Prostate gland (tissue), 2 donors: ENCODE measurements around the gene PPP1R12B. TPM values are rescaled to one million over a fixed set of nuclear protein-coding genes. Genes with fewer than 3 reads are reported as not detected.
A peak's percentile ranks its signal among the peaks of the same experiment; 100 is the strongest.
"Not testable (repeated sequence)": the region's sequence is repeated elsewhere in the genome, so short reads cannot be mapped to it uniquely, and the experiment has no call there.

ENCODE experiments used
- DNase-seq: peaks from one replicate; pipeline ENCODE4 v3.0.0-alpha.2; 2019; ENCODE audit warnings: low spot score
- H3K27ac ChIP-seq, 2 donors: fragments of 200-600 bp; sonication (generic); 2 replicates each; pipeline ENCODE4 v1.5.1; 2017 to 2019
- H3K27me3 ChIP-seq: fragments of 200-600 bp; sonication (generic); replicated peaks from 2 replicates; pipeline ENCODE4 v1.5.1; 2019; ENCODE audit not compliant: insufficient read depth
- H3K36me3 ChIP-seq, 2 donors: fragments of 200-600 bp; sonication (generic); 1 replicate in 1 of 2; 2 replicates in 1 of 2; pipeline versions ENCODE4 v1.5.1 to v1.8.1; 2017 to 2019
- H3K4me1 ChIP-seq: fragments of 200-600 bp; sonication (generic); replicated peaks from 2 replicates; pipeline ENCODE4 v1.5.1; 2019
- H3K4me3 ChIP-seq, 2 donors: fragments of 200-600 bp; sonication (generic); 2 replicates each; pipeline ENCODE4 v1.5.1; 2017 to 2019
- H3K9me3 ChIP-seq: fragments of 200-600 bp; sonication (generic); 2 replicates; pipeline ENCODE4 v1.5.1; 2017
- CTCF ChIP-seq, 4 experiments: fragments of 200-600 bp in 2 of 4; fragments of 450-650 bp in 2 of 4; sonication (generic) in 2 of 4; IDR thresholded peaks; 1 replicate in 3 of 4; 2 replicates in 1 of 4; pipeline ENCODE4 v1.5.1; 2016 to 2019; ENCODE audit warnings: antibody characterized with exemption in 4 of 4, mild to moderate bottlenecking in 2 of 4, moderate library complexity in 2 of 4
- POLR2A ChIP-seq: fragments of 450-650 bp; IDR thresholded peaks from one replicate; pipeline ENCODE4 v1.6.1; 2016; ENCODE audit warnings: antibody characterized with exemption, mild to moderate bottlenecking
- POLR2AphosphoS5 ChIP-seq: sonication (generic); formaldehyde crosslinking; IDR thresholded peaks from one replicate; pipeline ENCODE4 v1.6.1; 2017; ENCODE audit warnings: antibody characterized with exemption
- WGBS: methylation state at CpG from one replicate; pipeline ENCODE4 v1.1.5; 2018; 5-methylcytosine and 5-hydroxymethylcytosine counted together
- intact Hi-C: fragments of 100-400 bp; cut with DNase I; formaldehyde crosslinking; loops from one replicate; pipeline ENCODE4 v1.14.2; 2022
- total RNA-seq, 2 donors: library from RNA; depleted of rRNA; stranded (reverse); fragments of >200 nt; gene quantifications; one replicate each; pipeline ENCODE4 v1.1.0, GENCODE V29; 2016

Gene PPP1R12B
- total RNA-seq, 2 donors from 2014 or later = 116 to 179 TPM

GRCh38 chr1:202613571-202613970 is 265.1 kb downstream of the PPP1R12B start:
- Histone ChIP-seq H3K4me1 (no peaks in the 10 kb centered on the region), H3K27me3 (no peaks in the 10 kb centered on the region), H3K9me3 (no peaks in the 10 kb centered on the region), H3K4me3 (no peak overlapping the region), H3K36me3 (no peaks in the 10 kb centered on the region), H3K27ac (no peak overlapping the region)
- intact Hi-C loops = no loop called here
- no peak for DNase-seq
- TF ChIP-seq CTCF (IDR thresholded peaks at IDR 0.05) = no peak
- TF ChIP-seq POLR2AphosphoS5 = no peak
- TF ChIP-seq POLR2A = no peak
- WGBS = 94% methylated on average over 4 of the region's 4 CpGs

- H3K4me3 ChIP-seq, H3K9me3 ChIP-seq, H3K27me3 ChIP-seq, H3K27ac ChIP-seq, H3K36me3 ChIP-seq, H3K4me1 ChIP-seq, DNase-seq: not testable (repeated sequence)
- peak in 1 of 4 experiments; percentile 8 for TF ChIP-seq CTCF (IDR thresholded peaks at IDR 0.05)
- 91% methylated on average over 11 of the region's 11 CpGs for WGBS
- intact Hi-C loops = loop anchor here (5.0 kb wide), 1 partner anchor 117 kb away; no protein-coding TSS in a partner anchor
Observed at GRCh38 chr1:202614363-202615207, 266.1 kb downstream of the PPP1R12B start.

DNA sequence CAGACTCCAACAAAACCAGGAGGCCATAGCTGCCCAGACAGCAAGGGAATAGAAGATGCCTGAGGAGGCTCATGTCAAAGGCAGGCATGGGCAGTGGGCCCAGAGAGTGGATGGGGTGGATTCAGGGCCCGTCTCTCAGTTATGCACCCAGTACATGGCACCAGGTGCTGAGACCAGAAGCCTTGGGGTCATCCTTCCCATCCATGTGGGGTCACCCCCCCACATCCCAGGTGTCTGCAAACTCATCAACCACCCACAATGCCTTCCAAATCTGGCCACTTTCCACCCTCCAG is 266.7 kb downstream of the PPP1R12B start:
- H3K36me3 ChIP-seq, H3K27ac ChIP-seq, H3K9me3 ChIP-seq, H3K4me1 ChIP-seq, H3K27me3 ChIP-seq, DNase-seq, H3K4me3 ChIP-seq: not testable (repeated sequence)
- WGBS = 89% methylated on average over 1 of the region's 1 CpG
- intact Hi-C loops = loop anchor here (5.0 kb wide), 1 partner anchor 118 kb away; no protein-coding TSS in a partner anchor

DNA sequence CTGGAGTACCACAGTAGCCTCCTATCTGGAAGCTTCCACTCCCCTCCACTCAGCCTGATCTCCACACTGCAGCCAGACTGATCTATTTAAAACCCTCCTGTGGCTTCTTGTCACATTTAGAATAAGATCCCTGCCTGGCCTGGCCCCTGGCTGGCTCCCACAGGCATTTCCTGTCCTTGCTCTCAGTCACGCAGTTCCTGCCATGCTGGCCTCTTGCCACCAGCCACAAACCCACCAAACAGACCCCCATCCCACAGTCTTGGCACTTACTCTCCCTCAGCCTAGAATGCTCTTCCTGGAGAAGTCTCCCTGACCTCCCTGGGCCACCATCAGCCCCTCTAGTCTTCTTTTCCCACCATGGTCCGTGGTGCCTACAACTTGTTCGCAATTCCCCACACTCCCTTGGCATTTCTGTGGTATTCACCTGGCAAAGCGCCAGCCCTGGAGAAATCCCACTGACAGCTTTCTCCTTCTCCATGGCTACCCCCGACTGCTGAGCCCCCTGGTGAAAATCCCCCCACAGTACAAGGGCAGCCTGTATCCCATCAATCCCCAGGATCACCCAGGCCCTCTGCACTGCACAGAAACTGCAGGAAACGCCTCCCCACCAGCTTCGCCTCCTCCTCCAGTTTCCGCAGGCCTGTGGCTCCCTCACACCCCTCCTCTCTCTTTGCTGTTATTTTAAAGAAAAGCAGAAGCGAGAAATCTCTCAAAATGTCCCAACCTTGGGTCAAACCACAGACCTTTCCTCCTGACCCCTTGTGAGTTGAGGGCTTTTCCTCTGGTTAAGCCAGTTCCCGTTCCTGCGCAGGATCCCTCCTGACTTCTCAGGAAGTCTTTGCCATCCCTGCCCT is 267.2 kb downstream of the PPP1R12B start:
- no peaks in the 10 kb centered on the region for H3K4me1 ChIP-seq
- DNase-seq = no peak
- no peak overlapping the region for H3K27ac ChIP-seq
- no peaks in the 10 kb centered on the region for H3K27me3 ChIP-seq
- H3K36me3 ChIP-seq = no peaks in the 10 kb centered on the region
- no peak for TF ChIP-seq POLR2AphosphoS5
- no peak for TF ChIP-seq POLR2A
- TF ChIP-seq CTCF (IDR thresholded peaks at IDR 0.05) = no peak
- intact Hi-C loops = loop anchor here (5.0 kb wide), 1 partner anchor 118 kb away; no protein-coding TSS in a partner anchor
- 45% methylated on average over 11 of the region's 11 CpGs for WGBS
- H3K9me3 ChIP-seq = no peaks in the 10 kb centered on the region
- H3K4me3 ChIP-seq = no peak overlapping the region

- TF ChIP-seq POLR2A (no peak), POLR2AphosphoS5 (no peak), CTCF (IDR thresholded peaks at IDR 0.05) (no peak)
- no peaks in the 10 kb centered on the region for H3K4me1 ChIP-seq
- no peak overlapping the region for H3K4me3 ChIP-seq
- H3K36me3 ChIP-seq = no peaks in the 10 kb centered on the region
- intact Hi-C loops = loop anchor here (5.0 kb wide), 1 partner anchor 119 kb away; no protein-coding TSS in a partner anchor
- DNase-seq = no peak
- no peaks in the 10 kb centered on the region for H3K27me3 ChIP-seq
- H3K9me3 ChIP-seq = no peaks in the 10 kb centered on the region
- H3K27ac ChIP-seq = no peak overlapping the region
- WGBS = 86% methylated on average over 13 of the region's 13 CpGs
Observed at GRCh38 chr1:202616355-202616915, 267.9 kb downstream of the PPP1R12B start.

DNA sequence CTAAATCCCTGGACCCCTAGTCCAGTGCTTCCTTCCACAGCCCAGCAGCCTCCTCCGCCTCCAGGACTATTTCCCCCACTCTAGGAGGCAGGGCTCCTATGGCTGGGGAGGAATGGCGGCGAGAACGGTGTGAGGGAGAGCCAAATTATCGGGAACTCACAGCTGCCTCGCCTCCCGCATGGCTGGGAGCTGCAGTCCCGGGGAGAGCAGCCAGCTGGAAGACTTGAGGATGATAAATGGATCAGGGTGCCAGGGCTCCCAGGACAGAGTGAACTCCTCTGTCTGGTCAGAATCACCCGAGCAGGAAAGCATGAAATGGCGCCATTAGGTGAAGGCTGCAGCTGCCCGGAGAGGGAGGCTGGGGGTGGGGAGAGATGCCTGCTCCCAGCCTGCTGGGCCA is 270.5 kb downstream of the PPP1R12B start:
- not testable (repeated sequence) for H3K4me3 ChIP-seq, H3K9me3 ChIP-seq, H3K27me3 ChIP-seq, H3K36me3 ChIP-seq, H3K4me1 ChIP-seq, DNase-seq
- H3K27ac ChIP-seq = peak overlapping the region in 1 of 2 donors; percentile 56
- 42% methylated on average over 11 of the region's 11 CpGs for WGBS
- intact Hi-C loops = loop anchor here (5.0 kb wide), 1 partner anchor 122 kb away; no protein-coding TSS in a partner anchor
